ENCODE results near the gene TMEM51.
"Not testable (repeated sequence)": the region's sequence is repeated elsewhere in the genome, so short reads cannot be mapped to it uniquely, and the experiment has no call there.

TMEM51 gene

GRCh38 chr1:15168479-15168878 lies 14.9 kb downstream of the TMEM51 start:
- TF ChIP-seq CTCF (IDR thresholded peaks at IDR 0.05; ENCODE audit: insufficient read depth, missing control alignments), result no peak
- DNase-seq (ENCODE audit: insufficient read length, low spot score), result no peak
- no peak for FAIRE-seq

GRCh38 chr1:15170071-15170470 lies 16.5 kb downstream of the TMEM51 start:
- FAIRE-seq (no peak), DNase-seq (ENCODE audit: insufficient read length, low spot score) (no peak)
- TF ChIP-seq CTCF (IDR thresholded peaks at IDR 0.05; ENCODE audit: insufficient read depth, missing control alignments), result no peak

- no peak for DNase-seq (ENCODE audit: insufficient read length, low spot score)
- no peak for FAIRE-seq
Measured at GRCh38 chr1:15171271-15171908, 17.8 kb downstream of the TMEM51 start.

GRCh38 chr1:15172405-15173259 lies 19.1 kb downstream of the TMEM51 start:
- DNase-seq (ENCODE audit: insufficient read length, low spot score) (no peak), FAIRE-seq (no peak)
- no peak for TF ChIP-seq CTCF (IDR thresholded peaks at IDR 0.05; ENCODE audit: insufficient read depth, missing control alignments)

More at GRCh38 chr1:15171271-15171908, 17.8 kb downstream of the TMEM51 start:
- TF ChIP-seq CTCF (IDR thresholded peaks at IDR 0.05; ENCODE audit: insufficient read depth, missing control alignments), result no peak

GRCh38 chr1:15173863-15174614 lies 20.5 kb downstream of the TMEM51 start:
- no peak for DNase-seq (ENCODE audit: insufficient read length, low spot score)
- TF ChIP-seq CTCF (IDR thresholded peaks at IDR 0.05; ENCODE audit: insufficient read depth, missing control alignments), result no peak
- no peak for FAIRE-seq

GRCh38 chr1:15174615-15174983 lies 21.1 kb downstream of the TMEM51 start:
- no peak for DNase-seq (ENCODE audit: insufficient read length, low spot score)
- no peak for TF ChIP-seq CTCF (IDR thresholded peaks at IDR 0.05; ENCODE audit: insufficient read depth, missing control alignments)
- FAIRE-seq, result no peak

GRCh38 chr1:15175324-15176094 lies 22.0 kb downstream of the TMEM51 start:
- DNase-seq (ENCODE audit: insufficient read length, low spot score); FAIRE-seq: not testable (repeated sequence)
